Cardiac septum (tissue), 1 donor: ENCODE data around the gene MXRA8. TPM values are rescaled to one million over a fixed set of nuclear protein-coding genes. Genes with fewer than 3 reads are reported as not detected.
A peak's percentile ranks its signal among the peaks of the same experiment; 100 is the strongest.
"Not testable (repeated sequence)": the region's sequence is repeated elsewhere in the genome, so short reads cannot be mapped to it uniquely, and the experiment has no call there.

Source experiments
- DNase-seq: peaks from one replicate; pipeline ENCODE4 v3.0.0-alpha.2; 2020; ENCODE audit warnings: low spot score
- intact Hi-C: fragments of 100-400 bp; cut with DNase I; formaldehyde crosslinking; loops from one replicate; pipeline ENCODE4 v1.14.0; 2022
- total RNA-seq: library from RNA; stranded (reverse); fragmentation: NEBNext Ultra II Directional; extraction: Animal tissue kit (Norgen Biotek cat#: 25700); gene quantifications from one replicate; pipeline ENCODE4 v1.2.1, GENCODE V29; 2021
- donor health status: DM: no; HTN: no; CAD: no.

Gene MXRA8
- total RNA-seq, 1 donor from 2014 or later: 30.5 TPM

GRCh38 chr1:1394116-1394515 is 35.8 kb upstream of the MXRA8 start:
- no peak for DNase-seq

GRCh38 chr1:1393428-1393827 is 35.1 kb upstream of the MXRA8 start:
- DNase-seq: no peak
- intact Hi-C loops: no loop called here

More at GRCh38 chr1:1394116-1394515, 35.8 kb upstream of the MXRA8 start:
- intact Hi-C loops: no loop called here

- intact Hi-C loops: no loop called here
- DNase-seq: no peak
These were observed 34.7 kb upstream of the MXRA8 start for GRCh38 chr1:1393014-1393413.

DNA sequence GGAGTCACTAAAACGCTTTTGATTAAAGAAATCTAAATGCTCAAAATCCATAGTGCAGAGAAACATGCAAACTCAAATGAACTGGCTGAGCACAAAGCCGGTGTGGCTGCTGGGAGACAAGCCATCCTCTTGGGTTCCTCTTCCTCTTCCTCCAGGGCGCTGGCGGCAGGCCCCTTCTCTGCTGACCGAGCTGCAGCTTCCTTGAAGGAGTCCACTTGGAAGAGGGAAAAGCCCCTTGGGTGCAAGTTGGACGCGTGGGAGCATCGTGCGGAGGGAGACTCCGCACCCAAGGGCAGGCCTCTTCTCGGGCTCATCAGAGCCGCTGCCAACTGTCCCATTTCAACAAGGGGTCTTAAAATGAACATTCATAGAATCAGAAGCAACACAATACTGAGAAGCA is 32.9 kb upstream of the MXRA8 start:
- intact Hi-C loops: no loop called here

GRCh38 chr1:1390675-1391074 is 32.3 kb upstream of the MXRA8 start:
- intact Hi-C loops: no loop called here
- DNase-seq: no peak

More for the DNA sequence above, 32.9 kb upstream of the MXRA8 start:
- DNase-seq: no peak

GRCh38 chr1:1388078-1388472 is 29.7 kb upstream of the MXRA8 start:
- no peak for DNase-seq
- intact Hi-C loops: no loop called here

GRCh38 chr1:1387098-1388077 is 29.0 kb upstream of the MXRA8 start:
- DNase-seq: no peak
- intact Hi-C loops: no loop called here

GRCh38 chr1:1385931-1386330 is 27.6 kb upstream of the MXRA8 start:
- DNase-seq: no peak
- intact Hi-C loops: no loop called here

GRCh38 chr1:1385339-1385738 is 27.0 kb upstream of the MXRA8 start:
- intact Hi-C loops, DNase-seq: not testable (repeated sequence)

DNA sequence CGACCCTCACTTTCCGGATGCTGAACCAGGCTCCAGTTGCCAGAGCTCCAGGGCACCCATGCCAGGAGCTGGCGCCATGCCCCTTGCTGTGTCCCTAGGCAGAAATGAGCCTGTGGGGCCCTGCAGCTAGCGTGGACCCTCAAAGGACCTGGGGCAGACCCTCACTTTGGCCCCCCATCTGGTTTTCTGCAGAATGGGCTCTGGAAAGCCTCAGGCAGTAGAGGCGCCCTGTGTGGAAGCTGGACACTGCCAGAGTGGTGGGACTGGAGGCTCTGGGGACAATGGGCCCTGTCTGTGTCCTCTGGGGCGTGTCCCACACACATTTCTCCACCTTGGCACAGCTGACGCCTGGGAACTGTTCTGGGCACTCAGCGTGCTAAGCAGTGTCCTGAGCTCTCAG is 22.9 kb upstream of the MXRA8 start:
- intact Hi-C loops: no loop called here
- no peak for DNase-seq

- no peak for DNase-seq
- intact Hi-C loops: no loop called here
These were observed 22.5 kb upstream of the MXRA8 start for GRCh38 chr1:1380860-1381259.

DNA sequence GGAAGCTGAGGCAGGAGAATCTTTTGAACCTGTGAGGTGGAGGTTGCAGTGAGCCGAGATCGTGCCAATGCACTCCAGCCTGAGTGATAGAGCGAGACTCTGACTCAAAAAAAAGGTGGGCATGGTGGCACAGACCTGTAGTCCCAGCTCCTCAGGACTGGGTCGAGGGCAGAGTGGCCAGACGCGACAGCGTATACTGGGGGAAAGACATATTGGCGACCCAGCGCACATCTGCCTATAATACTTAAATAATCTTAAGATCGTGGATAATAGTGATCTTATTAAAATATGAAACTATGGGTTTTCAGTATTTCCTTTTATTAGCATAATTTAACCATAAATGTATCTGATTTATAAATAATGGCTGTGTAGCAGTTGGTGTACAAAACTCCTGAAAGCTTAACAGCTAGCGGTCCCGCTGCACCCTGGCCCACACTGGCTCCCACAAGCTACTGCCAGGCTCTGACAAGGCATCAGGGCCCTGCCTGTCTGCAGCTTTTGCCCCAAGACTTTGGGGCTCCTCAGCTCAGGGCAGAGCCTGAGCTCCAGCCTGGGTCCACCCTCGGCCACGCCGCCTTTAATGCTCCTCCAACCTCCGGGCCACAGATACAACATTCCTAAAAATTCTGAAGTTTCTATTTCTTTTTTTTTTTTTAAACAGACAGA is 19.3 kb upstream of the MXRA8 start:
- intact Hi-C loops: no loop called here
- DNase-seq: no peak

DNA sequence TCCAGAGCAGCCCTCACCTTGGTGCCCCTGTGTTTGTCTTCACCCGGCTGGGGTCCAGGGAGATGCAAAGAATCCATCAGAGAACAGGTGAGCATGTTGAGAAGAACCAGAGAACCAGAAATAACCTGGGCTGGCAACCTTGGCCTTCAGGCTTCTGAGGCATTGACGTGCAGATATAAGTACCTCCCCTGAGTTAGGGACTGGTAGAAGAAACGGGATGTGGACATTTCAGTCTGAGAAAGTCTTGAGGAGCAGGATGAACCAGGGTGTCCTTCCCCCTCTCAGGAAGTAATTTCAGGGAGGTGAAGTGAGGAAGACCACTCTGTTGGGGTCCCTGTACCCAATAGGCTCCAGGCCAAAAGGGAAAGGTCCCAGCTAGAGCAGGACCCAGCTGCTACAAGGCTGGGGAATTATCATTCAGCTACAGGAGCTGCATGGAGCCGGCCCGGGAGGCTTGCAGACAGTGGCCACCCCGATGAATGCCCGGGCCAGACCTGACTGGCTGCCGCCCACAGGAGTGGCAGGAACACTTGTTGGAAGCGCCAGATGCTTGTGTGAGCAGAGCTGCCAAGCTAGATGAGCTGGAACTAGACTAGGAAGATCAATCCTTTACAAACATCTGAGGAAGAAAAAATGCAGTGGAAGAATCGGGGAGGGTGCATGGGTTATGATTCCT is 18.3 kb upstream of the MXRA8 start:
- intact Hi-C loops: no loop called here
- no peak for DNase-seq

GRCh38 chr1:1374929-1375662 is 16.7 kb upstream of the MXRA8 start, which contains the start of gene AURKAIP1:
Gene AURKAIP1 (minus strand): TSS chr1:1375207. CDS start chr1:1374756, 451 bp downstream.
- DNase-seq: peak; percentile 98
- intact Hi-C loops: loop anchor here (2.0 to 5.0 kb wide), 3 partner anchors 26 to 253 kb away; partner anchors contain the start of genes DVL1 and MRPL20

GRCh38 chr1:1374589-1374928 is 16.2 kb upstream of the MXRA8 start:
- DNase-seq: no peak
- intact Hi-C loops: loop anchor here (2.0 to 5.0 kb wide), 3 partner anchors 26 to 252 kb away; partner anchors contain the start of genes DVL1 and MRPL20

DNA sequence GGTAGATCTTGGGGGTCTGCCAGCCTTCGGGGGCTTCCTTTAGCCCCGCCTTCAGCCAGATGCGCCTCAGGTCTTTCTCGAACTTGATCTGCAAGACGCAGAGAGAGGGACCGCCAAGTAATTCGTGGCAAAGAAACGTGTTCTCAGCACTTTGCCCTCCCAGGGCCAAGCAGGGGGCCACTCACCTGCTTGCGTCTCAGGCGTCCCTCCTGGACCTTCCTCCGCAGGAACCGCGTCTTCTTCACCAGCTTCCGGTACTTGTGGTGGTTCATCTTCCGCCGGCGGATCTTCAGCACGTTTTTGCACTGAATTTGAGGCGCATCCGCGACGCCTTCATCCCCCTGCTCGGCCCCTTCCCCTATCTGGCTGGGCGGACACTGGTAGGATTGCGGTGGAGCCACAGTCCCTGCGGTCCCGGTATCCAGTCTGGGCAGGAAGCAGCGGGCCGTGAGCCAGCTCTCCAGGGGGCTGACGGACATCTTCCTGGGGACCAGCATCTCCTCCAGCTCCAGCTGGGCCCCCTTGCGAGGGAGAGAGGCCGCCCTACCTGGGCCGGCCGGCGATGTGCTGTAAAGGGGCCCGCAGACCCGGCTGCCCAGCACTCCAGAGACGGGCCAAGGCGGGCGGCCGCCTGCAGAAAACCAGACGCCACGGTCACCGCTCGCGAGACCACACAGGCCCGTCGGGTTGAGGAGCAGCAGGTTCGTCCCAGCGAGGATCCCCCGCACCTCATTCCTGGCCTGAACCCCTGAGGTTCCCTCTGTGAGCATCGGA is 15.6 kb upstream of the MXRA8 start:
- intact Hi-C loops: loop anchor here (2.0 to 5.0 kb wide), 3 partner anchors 25 to 252 kb away; partner anchors contain the start of genes DVL1 and MRPL20
- no peak for DNase-seq

DNA sequence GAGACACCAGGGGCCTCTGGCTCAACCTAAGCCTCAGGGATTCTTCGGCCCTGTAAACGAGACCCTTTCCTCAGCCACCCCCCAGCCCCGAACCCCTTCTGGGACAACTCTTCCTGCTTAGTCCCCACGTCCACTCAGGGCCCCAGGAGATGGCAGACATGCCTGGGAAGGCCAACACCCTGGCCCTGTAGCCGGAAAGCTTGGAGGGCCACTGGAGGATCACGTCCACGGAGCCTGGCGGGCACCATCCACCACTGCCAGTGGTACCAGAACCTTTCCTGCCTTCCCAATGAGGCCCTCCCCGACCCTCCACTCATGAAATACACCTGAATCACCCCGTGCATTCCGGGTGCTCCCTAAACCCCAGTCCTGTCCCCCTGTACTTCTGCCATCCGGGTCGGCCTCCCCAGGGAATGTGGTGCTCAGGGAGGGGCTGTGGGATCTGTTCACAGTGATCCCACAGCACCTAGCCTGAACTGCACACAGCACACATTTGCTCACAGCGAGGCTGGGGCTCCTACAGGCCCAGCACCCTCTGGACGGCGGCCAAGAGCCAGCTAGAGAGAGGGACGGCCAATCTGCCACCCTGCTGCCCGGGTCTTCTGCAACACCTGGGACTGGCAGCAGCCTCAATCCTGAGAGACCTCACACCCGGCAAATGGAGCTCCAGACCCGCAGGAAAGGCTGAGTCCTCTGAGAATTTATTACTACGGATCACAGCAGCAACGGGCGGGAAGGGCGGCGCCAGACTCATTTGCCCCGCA is 14.9 kb upstream of the MXRA8 start:
- no peak for DNase-seq
- intact Hi-C loops: loop anchor here (5.0 kb wide), 1 partner anchor 251 kb away; no protein-coding TSS in a partner anchor
